NOMO-1 (cell line): ENCODE data around the gene TALDO1.

ENCODE experiments used
- DNase-seq, 2 experiments: peaks; one replicate each; lab custom pipeline; 2025; ENCODE audit not compliant: unreplicated experiment in 2 of 2; lab: John Stamatoyannopoulos, UW

TALDO1 gene

GRCh38 chr11:766936-767210 is 19.6 kb downstream of the TALDO1 start:
- no peak for DNase-seq

GRCh38 chr11:767238-767637 is 20.0 kb downstream of the TALDO1 start:
- DNase-seq = no peak

- DNase-seq = no peak
These were observed 22.8 kb downstream of the TALDO1 start for GRCh38 chr11:769887-770641.

- DNase-seq = no peak
These were observed 23.7 kb downstream of the TALDO1 start for GRCh38 chr11:770642-771616.

- no peak for DNase-seq
These were observed 24.4 kb downstream of the TALDO1 start for GRCh38 chr11:771617-772204.

GRCh38 chr11:772429-773390 is 25.4 kb downstream of the TALDO1 start:
- DNase-seq = no peak

- DNase-seq = no peak
These were observed 26.2 kb downstream of the TALDO1 start for GRCh38 chr11:773425-773824.

GRCh38 chr11:773830-774229 is 26.6 kb downstream of the TALDO1 start:
- no peak for DNase-seq

GRCh38 chr11:774873-775592 is 27.8 kb downstream of the TALDO1 start:
- no peak for DNase-seq

- no peak for DNase-seq
These were observed 28.9 kb downstream of the TALDO1 start for GRCh38 chr11:776263-776560.

GRCh38 chr11:776561-777287 is 29.5 kb downstream of the TALDO1 start:
- peak in 1 of 2 experiments; percentile 22 for DNase-seq

GRCh38 chr11:777288-778255 is 30.3 kb downstream of the TALDO1 start, which contains the start of gene GATD1:
Gene GATD1, minus strand, starts transcription at chr11:777487. Its CDS starts 25 bp downstream, at chr11:777462.
- peak; percentile 78 to 89 for DNase-seq

GRCh38 chr11:778976-779954 is 32.0 kb downstream of the TALDO1 start:
- no peak for DNase-seq

GRCh38 chr11:779955-780532 is 32.8 kb downstream of the TALDO1 start:
- DNase-seq = no peak

GRCh38 chr11:782264-783174 is 35.3 kb downstream of the TALDO1 start:
- DNase-seq = no peak
